ENCODE results near the gene PPIH.

The PPIH gene

DNA sequence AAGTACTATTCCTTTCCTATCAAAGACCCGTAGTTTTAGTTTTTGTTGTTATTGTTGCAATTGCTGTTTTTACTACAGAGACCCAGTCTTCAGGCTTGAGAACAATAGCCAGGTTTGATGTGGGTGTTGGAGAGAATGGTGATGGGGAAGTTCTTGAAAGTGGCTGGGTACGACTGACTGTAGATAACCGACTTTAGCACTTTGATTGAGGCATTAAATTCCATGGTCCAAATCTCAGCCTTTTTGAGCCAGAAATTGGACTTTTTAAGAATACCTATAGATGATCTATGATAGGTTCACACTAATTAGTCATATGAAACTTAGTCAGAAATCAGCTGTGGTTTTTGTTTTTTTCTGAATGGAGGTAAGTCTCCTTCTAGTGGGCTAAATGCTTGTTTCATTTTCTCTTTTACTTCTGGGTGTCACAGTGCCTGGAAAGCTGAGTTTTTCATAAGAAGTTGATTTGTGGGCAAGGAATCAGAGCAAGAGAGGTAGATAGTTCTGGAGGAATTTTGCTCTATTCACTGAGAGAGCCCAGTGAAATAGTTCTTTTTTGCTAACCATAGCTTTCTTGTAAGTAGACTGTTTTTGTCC, 2.8 kb downstream of the PPIH start:
- H3K27ac ChIP-seq: no peak overlapping the region
- H3K9ac ChIP-seq: no peak overlapping the region; the same call in 1 of the 2 replicates
- H3K36me3 ChIP-seq: peaks cover 60% of the 10 kb centered on the region
- TF ChIP-seq Cebpa-rat (IDR thresholded peaks at IDR 0.05): no peak
- no peak overlapping the region for H3K4me2 ChIP-seq
- H3K4me1 ChIP-seq: peaks cover 21% of the 10 kb centered on the region
- H3K9me3 ChIP-seq: no peaks in the 10 kb centered on the region
- no peak overlapping the region for H3K4me3 ChIP-seq
- no peaks in the 10 kb centered on the region for H4K20me1 ChIP-seq
- no peaks in the 10 kb centered on the region for H3K27me3 ChIP-seq

DNA sequence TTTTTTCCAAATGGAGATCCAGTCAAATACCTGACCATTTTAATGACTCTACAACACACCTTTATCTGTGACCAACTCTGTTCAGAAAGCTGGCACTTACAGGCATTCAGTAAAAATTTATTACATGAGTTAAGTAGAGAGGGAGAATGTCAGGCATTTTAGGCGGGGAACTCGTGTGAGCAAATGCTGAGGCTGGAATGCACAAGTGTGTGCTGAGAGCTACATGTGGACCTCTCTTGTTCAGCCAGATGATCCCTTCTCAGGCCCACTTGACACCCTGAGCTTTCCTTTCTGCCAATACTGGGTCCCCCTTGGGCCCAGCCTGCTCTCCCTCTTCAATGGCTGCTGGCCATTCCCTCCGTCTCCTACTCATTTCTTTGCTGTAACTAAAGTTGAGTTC, 11.7 kb downstream of the PPIH start:
- Histone ChIP-seq H3K27ac (no peak overlapping the region), H3K4me3 (no peak overlapping the region), H3K36me3 (peaks cover 99% of the 10 kb centered on the region)

DNA sequence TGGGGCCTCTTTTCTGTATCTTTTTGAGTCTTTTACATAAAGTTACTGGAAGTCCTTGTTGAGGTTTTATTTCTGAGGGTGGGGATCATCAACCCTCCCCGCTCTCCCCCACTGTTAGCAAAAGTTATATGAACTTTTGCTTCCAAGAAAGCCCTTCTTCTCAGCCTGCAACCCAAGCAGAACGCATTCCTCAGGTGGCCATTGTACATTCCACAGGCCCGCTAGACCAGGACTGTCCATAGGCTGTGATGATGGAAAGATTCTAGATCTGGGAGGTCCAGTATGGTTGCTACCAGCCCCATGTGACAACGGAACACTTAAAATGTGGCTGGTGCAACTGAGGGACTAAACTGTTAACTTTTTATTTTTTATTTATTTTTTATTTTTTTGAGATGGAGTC, 12.2 kb downstream of the PPIH start:
- TF ChIP-seq Cebpa-rat (IDR thresholded peaks at IDR 0.05): no peak
- Histone ChIP-seq H3K9me3 (no peaks in the 10 kb centered on the region), H3K4me1 (peaks cover 2% of the 10 kb centered on the region; the same call in 1 of the 2 replicates), H3K4me3 (no peak overlapping the region), H3K27ac (no peak overlapping the region), H4K20me1 (no peaks in the 10 kb centered on the region), H3K9ac (no peak overlapping the region), H3K4me2 (no peak overlapping the region), H3K27me3 (no peaks in the 10 kb centered on the region), H3K36me3 (peaks cover 99% of the 10 kb centered on the region)

More for the DNA sequence above, 11.7 kb downstream of the PPIH start:
- Histone ChIP-seq H3K9ac (no peak overlapping the region), H3K4me1 (no peaks in the 10 kb centered on the region), H4K20me1 (no peaks in the 10 kb centered on the region), H3K27me3 (no peaks in the 10 kb centered on the region), H3K9me3 (no peaks in the 10 kb centered on the region), H3K4me2 (no peak overlapping the region)
- no peak for TF ChIP-seq Cebpa-rat (IDR thresholded peaks at IDR 0.05)

DNA sequence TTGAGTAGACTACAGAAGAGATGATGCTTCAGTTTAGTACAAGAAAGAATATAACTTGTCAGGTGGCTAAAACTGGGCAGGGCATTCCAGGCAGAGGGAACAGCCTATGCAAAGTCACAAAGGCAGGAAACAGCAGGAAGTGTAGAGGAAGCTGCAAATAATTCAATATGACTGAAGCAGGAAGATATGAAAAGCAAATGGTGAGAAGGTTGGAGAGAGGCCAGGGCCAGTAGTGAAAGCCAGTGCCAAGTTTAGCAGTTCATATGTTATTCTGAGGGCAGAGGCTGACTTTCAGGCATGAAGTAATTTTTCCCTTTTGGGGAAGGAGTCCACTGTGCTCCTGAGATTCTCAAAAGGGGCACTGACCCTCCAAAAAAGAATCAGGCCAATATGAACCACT, 16.0 kb downstream of the PPIH start:
- H3K4me2 ChIP-seq: no peak overlapping the region
- H3K4me1 ChIP-seq: peaks cover 8% of the 10 kb centered on the region; the same call in 1 of the 2 replicates
- no peak overlapping the region for H3K27ac ChIP-seq
- no peak for TF ChIP-seq Cebpa-rat (IDR thresholded peaks at IDR 0.05)
- H3K9me3 ChIP-seq: no peaks in the 10 kb centered on the region
- H3K4me3 ChIP-seq: no peak overlapping the region
- H3K27me3 ChIP-seq: no peaks in the 10 kb centered on the region
- H4K20me1 ChIP-seq: no peaks in the 10 kb centered on the region
- no peak overlapping the region for H3K9ac ChIP-seq
- peaks cover 83% of the 10 kb centered on the region for H3K36me3 ChIP-seq

DNA sequence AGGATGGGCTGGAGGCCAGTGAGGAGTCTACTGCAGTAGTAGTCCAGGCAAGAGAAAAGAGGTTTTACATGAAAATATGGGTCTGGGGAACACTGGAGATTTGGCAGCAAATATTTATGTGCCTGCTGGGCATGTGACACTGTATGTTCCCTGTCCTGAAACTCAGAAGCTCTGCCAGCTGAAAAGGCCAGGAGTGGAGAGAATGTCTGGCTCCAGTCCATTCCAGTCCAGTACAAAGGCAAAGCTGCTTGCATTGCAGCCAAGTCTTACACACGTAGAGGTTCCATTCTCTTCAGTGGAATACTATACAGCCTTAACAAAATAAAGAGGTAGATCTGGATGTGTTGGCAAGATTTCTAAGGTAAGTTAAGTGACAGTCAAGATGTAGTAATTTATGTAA, 16.5 kb downstream of the PPIH start:
- Histone ChIP-seq H3K9me3 (no peaks in the 10 kb centered on the region), H3K4me3 (no peak overlapping the region), H3K36me3 (peaks cover 79% of the 10 kb centered on the region), H4K20me1 (no peaks in the 10 kb centered on the region), H3K9ac (no peak overlapping the region), H3K4me2 (no peak overlapping the region), H3K27me3 (no peaks in the 10 kb centered on the region), H3K27ac (no peak overlapping the region), H3K4me1 (peaks cover 11% of the 10 kb centered on the region; the same call in 1 of the 2 replicates)
- no peak for TF ChIP-seq Cebpa-rat (IDR thresholded peaks at IDR 0.05)

DNA sequence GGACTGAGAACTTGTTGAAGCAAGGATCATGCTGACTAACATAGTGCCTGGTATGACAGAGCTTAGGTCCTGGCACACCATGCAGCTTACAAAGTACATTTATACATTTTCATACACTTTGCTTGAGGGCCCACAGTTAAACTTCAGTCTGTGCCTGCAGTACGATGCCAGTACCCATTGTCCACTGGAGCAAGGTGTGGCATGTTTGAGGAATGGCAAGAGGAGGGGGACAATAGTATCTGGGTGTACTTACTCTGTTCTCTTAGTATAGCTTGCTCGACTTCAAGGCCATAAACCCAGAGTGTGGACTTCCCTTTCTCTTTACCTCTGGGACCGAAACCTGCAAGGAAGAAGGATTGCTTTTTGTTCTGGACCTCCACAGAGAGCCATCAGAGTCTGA, 17.2 kb downstream of the PPIH start:
- Histone ChIP-seq H3K4me3 (no peak overlapping the region), H3K4me1 (peaks cover 19% of the 10 kb centered on the region), H3K4me2 (no peak overlapping the region), H3K27ac (no peak overlapping the region), H3K9ac (no peak overlapping the region), H3K36me3 (peaks cover 71% of the 10 kb centered on the region), H3K27me3 (no peaks in the 10 kb centered on the region), H3K9me3 (no peaks in the 10 kb centered on the region), H4K20me1 (no peaks in the 10 kb centered on the region)
- no peak for TF ChIP-seq Cebpa-rat (IDR thresholded peaks at IDR 0.05)

DNA sequence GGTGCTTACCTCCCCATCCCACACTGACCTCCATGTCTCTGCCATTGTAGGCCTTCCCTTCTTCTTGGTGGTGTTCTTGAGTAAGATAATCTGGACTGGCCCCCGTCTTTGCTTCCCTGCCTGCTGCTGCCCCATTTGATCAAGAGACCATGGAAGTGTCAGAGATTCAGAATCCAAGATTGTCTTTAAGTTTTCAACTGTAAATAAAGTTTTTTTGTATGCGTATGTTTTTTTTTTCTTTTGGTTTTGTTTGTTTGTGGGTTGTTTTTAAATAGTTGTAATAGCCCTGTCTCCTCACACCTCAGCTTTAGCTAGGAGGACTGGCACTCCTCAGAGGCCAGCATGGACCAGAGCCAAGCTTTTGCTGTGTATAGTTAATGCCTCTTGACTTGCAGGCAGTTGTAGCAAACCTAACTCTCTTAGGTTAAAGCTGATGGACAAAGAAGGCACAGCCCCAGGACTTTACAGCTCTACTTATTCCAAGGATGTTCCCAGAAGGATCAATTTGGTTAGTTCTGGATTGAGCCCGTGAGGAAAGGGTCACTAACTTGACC, 18.4 kb downstream of the PPIH start:
- no peak overlapping the region for H3K4me2 ChIP-seq
- no peaks in the 10 kb centered on the region for H3K9me3 ChIP-seq
- no peak overlapping the region for H3K4me3 ChIP-seq
- H3K36me3 ChIP-seq: peaks cover 59% of the 10 kb centered on the region
- peaks cover 28% of the 10 kb centered on the region for H3K4me1 ChIP-seq
- H3K27ac ChIP-seq: no peak overlapping the region
- no peak for TF ChIP-seq Cebpa-rat (IDR thresholded peaks at IDR 0.05)
- H4K20me1 ChIP-seq: no peaks in the 10 kb centered on the region
- no peaks in the 10 kb centered on the region for H3K27me3 ChIP-seq
- H3K9ac ChIP-seq: no peak overlapping the region

DNA sequence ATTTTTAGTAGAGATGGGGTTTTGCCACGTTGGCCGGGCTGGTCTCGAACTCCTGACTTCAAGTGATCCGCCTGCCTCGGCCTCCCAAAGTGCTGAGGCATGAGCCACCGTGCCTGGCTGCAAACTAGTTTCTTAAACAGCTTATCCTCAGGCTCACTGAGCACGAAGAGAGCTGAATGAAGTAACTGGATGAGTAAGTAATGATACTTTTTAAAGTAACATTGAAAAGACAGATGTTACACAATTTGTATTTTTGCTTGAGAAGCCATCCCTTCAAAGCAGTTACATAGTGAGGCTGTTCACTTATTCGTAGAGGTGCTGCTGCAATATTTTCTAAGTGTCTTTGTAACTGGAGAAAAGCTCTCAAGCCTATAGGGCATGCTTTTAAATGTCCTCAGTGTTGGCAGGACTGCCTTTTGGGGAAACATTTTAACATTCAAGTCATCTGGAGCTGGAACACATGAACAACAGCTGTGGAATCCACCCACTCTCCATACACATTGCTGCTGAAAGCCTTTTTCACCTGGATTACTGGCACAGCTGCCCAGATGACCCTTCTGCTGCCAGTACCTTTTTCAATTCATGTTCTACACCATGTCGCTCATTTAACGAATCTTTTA, 21.3 kb downstream of the PPIH start:
- Histone ChIP-seq H3K27me3 (no peaks in the 10 kb centered on the region), H3K9ac (peak overlapping the region; percentile 25; the same call in 1 of the 2 replicates), H4K20me1 (peaks cover 17% of the 10 kb centered on the region), H3K4me3 (no peak overlapping the region), H3K9me3 (no peaks in the 10 kb centered on the region), H3K4me1 (peaks cover 36% of the 10 kb centered on the region), H3K27ac (no peak overlapping the region), H3K4me2 (peak overlapping the region; percentile 95; the same call in 1 of the 2 replicates), H3K36me3 (peaks cover 43% of the 10 kb centered on the region)
- no peak for TF ChIP-seq Cebpa-rat (IDR thresholded peaks at IDR 0.05)

DNA sequence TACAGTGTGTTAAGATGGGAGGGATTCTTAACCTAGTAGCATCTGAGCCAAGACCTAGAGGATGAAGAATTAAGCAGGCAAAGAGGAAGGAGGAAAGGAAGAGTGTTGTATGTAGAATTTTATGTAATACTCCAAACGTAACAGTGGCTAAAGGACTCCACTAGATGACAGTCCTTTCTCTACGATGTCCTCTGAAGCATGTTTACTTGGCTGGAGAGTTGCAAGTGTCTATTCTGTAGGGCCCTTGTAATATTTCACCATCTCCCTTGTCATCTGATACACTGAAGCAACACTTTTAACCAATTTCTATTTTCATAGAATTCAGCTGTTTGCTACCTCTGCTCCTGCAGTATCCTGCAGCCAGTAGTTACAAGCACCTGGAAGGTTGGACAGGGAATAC, 21.8 kb downstream of the PPIH start:
- peaks cover 43% of the 10 kb centered on the region for H3K36me3 ChIP-seq
- TF ChIP-seq Cebpa-rat (IDR thresholded peaks at IDR 0.05): no peak
- H3K9me3 ChIP-seq: no peaks in the 10 kb centered on the region
- peaks cover 23% of the 10 kb centered on the region for H4K20me1 ChIP-seq
- no peak overlapping the region for H3K4me3 ChIP-seq
- H3K4me1 ChIP-seq: peaks cover 42% of the 10 kb centered on the region
- H3K4me2 ChIP-seq: peak overlapping the region; percentile 95
- H3K9ac ChIP-seq: peak overlapping the region; percentile 25; the same call in 1 of the 2 replicates
- no peaks in the 10 kb centered on the region for H3K27me3 ChIP-seq
- no peak overlapping the region for H3K27ac ChIP-seq

DNA sequence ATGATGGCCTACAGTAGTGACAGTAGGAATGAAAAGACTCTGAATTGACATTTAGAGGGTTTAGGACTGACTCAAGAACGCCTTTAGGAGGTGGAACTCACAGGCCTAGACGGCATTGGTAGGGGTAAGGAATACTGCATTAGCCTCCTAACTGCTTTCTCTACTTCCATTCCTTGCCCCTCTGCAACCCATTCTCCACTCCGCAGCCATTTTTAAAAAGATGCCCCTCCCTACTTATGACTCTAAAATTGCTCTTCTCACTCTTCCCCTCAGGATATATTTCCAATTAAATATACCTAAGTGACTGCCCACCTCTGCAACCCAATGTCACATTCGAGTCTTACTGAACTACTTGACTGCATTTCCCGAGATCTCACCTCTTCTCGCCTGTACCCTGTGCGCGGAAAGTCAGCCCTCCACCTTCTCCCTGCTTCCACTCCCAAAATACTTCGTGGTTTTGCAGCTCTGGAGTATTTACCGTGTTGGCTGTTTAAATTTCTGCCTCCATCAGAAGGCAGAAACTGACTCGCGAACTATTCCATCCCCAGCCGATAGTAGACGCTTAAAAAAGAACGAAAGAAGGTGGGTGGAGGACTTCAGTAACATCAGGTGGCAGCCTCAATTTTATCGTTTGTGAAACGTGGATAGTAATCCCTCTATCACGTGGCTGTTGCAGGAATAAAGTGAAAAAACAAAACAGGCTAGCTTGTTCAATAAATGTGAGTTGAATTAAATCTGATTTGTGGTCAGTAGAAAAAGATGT, 22.9 kb downstream of the PPIH start:
- Histone ChIP-seq H3K27ac (peak overlapping the region; percentile 94), H3K9ac (peak overlapping the region; percentile 95), H3K4me3 (peak overlapping the region; percentile 93)

More for the DNA sequence above, 22.9 kb downstream of the PPIH start:
- Histone ChIP-seq H3K36me3 (peaks cover 42% of the 10 kb centered on the region), H3K4me2 (peak overlapping the region; percentile 95), H3K9me3 (no peaks in the 10 kb centered on the region), H3K4me1 (peaks cover 44% of the 10 kb centered on the region), H4K20me1 (peaks cover 33% of the 10 kb centered on the region), H3K27me3 (no peaks in the 10 kb centered on the region)
- no peak for TF ChIP-seq Cebpa-rat (IDR thresholded peaks at IDR 0.05)
